ENCODE data around the gene ACADVL.

Gene ACADVL

GRCh38 chr17:7229504-7229903, 9.8 kb downstream of the ACADVL start:
- no peak for TF ChIP-seq CTCF (IDR thresholded peaks at IDR 0.05; ENCODE audit: control insufficient read depth, extremely low read depth, insufficient read depth)
- H3K4me3 ChIP-seq (ENCODE audit: low read depth, low read length), result no peak overlapping the region
- DNase-seq (ENCODE audit: low read depth), result no peak

- no peak for DNase-seq (ENCODE audit: low read depth)
- H3K4me3 ChIP-seq (ENCODE audit: low read depth, low read length), result no peak overlapping the region
- no peak for TF ChIP-seq CTCF (IDR thresholded peaks at IDR 0.05; ENCODE audit: control insufficient read depth, extremely low read depth, insufficient read depth)
These were observed 12.4 kb downstream of the ACADVL start for GRCh38 chr17:7232114-7232513.

GRCh38 chr17:7233701-7234082, 14.0 kb downstream of the ACADVL start:
- no peak for DNase-seq (ENCODE audit: low read depth)
- H3K4me3 ChIP-seq (ENCODE audit: low read depth, low read length), result peak overlapping the region; percentile 54
- no peak for TF ChIP-seq CTCF (IDR thresholded peaks at IDR 0.05; ENCODE audit: control insufficient read depth, extremely low read depth, insufficient read depth)

GRCh38 chr17:7234083-7234951, 14.6 kb downstream of the ACADVL start, which contains the start of gene DVL2:
DVL2 (minus strand) TSS chr17:7234517; CDS start chr17:7234262, 255 bp downstream.
- no peak for TF ChIP-seq CTCF (IDR thresholded peaks at IDR 0.05; ENCODE audit: control insufficient read depth, extremely low read depth, insufficient read depth)
- no peak for DNase-seq (ENCODE audit: low read depth)
- H3K4me3 ChIP-seq (ENCODE audit: low read depth, low read length), result peak within 1 kb of the TSS; percentile 54

- no peak for TF ChIP-seq CTCF (IDR thresholded peaks at IDR 0.05; ENCODE audit: control insufficient read depth, extremely low read depth, insufficient read depth)
- DNase-seq (ENCODE audit: low read depth), result no peak
- H3K4me3 ChIP-seq (ENCODE audit: low read depth, low read length), result no peak overlapping the region
These were observed 16.2 kb downstream of the ACADVL start for GRCh38 chr17:7235693-7236665.

DNA sequence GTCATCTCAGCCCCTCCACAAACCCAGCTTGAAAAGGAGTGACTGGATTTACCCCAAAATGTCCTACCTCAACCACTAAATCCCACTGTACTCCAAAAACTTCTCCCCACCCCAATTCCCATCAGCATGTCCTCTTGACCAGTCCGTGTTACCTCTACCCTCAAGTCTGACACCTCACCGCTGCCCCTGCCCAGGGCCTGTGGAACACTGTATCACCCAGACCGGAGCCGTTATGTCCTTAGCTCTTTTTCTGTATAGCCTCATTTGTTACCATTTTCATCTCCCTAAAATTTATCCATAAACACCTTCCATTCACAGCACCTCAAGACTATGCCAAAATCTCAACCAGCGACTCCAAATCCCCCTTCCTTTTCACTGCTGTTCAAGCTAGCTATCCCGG, 17.1 kb downstream of the ACADVL start:
- TF ChIP-seq CTCF (IDR thresholded peaks at IDR 0.05; ENCODE audit: control insufficient read depth, extremely low read depth, insufficient read depth), result no peak

More for the DNA sequence above, 17.1 kb downstream of the ACADVL start:
- no peak for DNase-seq (ENCODE audit: low read depth)
- peak overlapping the region; percentile 98; the same call in 1 of the 2 replicates for H3K4me3 ChIP-seq (ENCODE audit: low read depth, low read length)
